22Rv1 (cell line): ENCODE data around the gene IGSF21.

ENCODE experiments used
- H3K27ac ChIP-seq: fragments of 450-650 bp; 2 replicates; pipeline ENCODE4 v1.5.1; 2017
- ZFX ChIP-seq: fragments of 450-650 bp; IDR thresholded peaks from 2 replicates; pipeline ENCODE4 v1.6.1; 2017; ENCODE audit warnings: antibody characterized with exemption, borderline replicate concordance
- TF ChIP-seq, protein P1 (sequence below): fragments of 450-650 bp; IDR thresholded peaks from 2 replicates; pipeline ENCODE4 v1.5.1; 2017; ENCODE audit warnings: mild to moderate bottlenecking

IGSF21 gene

DNA sequence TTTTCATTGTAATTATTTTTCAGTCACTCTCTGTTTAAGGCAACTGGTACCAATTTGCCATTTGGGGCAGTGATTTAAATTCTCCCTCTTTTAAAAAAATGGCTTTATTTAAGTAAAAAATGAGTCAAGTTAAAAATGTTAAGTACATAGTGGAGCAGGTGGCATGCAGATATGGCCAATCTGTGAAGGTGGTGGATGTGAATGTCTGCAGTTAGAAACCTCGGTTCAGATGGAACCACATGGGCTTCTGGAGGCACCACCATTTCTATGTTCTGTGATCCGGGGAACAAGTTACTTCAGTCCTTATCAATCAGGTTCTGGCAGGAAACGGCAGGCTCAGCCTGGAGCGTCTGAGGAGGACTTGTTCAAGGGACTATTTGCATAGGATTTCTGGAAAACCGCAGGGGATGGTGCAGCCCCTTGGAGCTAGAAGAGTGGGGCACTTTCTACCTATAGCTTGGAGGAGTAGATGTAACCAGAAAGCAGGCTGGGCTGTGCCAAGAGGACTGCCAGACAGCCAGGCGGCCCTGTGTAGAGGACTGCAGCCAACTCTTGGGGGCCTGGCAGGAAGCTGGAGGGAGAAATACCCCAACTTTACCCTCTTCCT is 12.3 kb downstream of the IGSF21 start:
- no peak overlapping the region for H3K27ac ChIP-seq
- TF ChIP-seq ZFX, result no peak
- TF ChIP-seq, protein P1, sequence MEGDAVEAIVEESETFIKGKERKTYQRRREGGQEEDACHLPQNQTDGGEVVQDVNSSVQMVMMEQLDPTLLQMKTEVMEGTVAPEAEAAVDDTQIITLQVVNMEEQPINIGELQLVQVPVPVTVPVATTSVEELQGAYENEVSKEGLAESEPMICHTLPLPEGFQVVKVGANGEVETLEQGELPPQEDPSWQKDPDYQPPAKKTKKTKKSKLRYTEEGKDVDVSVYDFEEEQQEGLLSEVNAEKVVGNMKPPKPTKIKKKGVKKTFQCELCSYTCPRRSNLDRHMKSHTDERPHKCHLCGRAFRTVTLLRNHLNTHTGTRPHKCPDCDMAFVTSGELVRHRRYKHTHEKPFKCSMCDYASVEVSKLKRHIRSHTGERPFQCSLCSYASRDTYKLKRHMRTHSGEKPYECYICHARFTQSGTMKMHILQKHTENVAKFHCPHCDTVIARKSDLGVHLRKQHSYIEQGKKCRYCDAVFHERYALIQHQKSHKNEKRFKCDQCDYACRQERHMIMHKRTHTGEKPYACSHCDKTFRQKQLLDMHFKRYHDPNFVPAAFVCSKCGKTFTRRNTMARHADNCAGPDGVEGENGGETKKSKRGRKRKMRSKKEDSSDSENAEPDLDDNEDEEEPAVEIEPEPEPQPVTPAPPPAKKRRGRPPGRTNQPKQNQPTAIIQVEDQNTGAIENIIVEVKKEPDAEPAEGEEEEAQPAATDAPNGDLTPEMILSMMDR, result no peak

DNA sequence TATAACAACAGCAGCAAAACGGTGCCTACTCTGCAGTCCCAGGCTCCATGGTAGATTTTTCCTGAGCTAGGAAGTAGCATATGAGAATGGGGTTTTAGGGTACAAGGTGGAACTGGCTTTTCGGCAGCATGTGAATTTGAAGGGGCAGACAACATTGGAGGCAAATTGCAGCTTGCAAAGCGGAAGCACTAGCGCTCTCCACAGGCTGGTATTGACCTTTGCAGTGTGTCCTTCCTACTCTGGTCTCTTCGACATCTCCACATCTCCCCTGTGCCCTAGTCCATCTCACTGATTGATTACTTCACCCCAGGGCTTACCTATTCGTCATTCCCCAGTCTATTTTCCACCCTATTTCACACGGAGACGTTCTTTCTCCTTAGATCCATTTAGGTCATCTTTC is 13.0 kb downstream of the IGSF21 start:
- TF ChIP-seq, protein P1, result no peak
- no peak for TF ChIP-seq ZFX
- H3K27ac ChIP-seq, result no peak overlapping the region

DNA sequence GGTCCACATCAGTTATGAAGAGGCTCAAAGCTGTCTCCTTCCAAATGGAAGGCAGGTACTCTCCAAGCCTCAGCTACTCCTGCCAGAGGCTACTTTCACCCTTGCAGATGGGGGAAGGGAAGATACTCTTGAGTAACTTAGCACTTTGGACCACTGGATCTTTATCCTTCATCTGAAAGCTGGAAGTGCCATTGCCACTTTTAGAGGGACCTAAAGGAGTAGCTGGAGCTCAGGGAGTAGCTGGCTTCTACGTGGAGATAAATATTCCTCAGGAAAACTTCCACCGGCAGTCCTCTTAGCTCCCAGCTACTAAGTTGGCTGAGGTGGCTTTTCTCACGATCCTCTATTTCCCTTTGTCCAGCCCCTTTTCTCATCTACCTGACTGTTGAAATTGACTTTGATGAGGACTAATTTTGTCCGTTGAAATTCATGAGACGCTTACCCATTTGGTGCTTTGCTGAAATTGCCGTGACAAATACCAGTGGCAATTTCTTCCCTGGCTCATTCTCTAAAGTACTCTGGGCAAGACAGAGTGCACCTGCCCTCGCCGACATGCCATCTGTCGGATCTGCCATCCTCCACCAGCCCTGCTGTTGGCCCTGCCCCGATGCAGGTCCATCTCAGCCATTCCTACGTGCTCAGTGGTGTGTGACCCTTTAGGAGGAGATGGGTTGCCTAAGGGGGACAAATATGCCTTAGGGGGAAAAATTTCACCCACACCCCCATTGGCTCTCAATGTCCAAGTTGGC is 13.6 kb downstream of the IGSF21 start:
- TF ChIP-seq, protein P1, result no peak
- no peak for TF ChIP-seq ZFX
- H3K27ac ChIP-seq, result no peak overlapping the region

DNA sequence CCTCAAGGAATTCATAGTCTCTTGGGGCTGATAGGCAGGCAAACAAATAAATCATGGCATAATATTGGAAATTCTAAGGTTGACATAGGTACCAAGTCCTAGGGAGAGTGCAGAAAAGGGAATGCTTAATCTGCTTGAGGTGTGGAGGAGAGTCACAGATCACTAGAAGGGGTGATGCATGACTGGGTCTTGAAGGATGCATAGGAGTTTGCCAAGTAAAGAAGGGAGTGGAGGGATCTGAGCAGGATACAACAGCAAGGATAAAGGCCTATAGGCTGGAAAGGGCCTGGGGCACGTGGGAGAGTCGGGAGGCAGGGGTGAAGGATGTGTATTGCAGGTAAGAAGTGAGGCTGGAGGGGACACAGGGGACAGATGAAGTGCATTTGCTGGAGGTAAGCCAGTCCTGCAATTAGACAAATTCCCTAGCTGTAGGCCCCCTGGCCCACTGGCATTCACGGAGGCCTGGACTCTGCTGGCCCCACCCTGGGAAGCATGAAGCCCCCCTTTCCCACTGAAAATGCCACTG is 15.9 kb downstream of the IGSF21 start:
- no peak overlapping the region for H3K27ac ChIP-seq
- TF ChIP-seq ZFX, result no peak
- TF ChIP-seq, protein P1, result no peak

DNA sequence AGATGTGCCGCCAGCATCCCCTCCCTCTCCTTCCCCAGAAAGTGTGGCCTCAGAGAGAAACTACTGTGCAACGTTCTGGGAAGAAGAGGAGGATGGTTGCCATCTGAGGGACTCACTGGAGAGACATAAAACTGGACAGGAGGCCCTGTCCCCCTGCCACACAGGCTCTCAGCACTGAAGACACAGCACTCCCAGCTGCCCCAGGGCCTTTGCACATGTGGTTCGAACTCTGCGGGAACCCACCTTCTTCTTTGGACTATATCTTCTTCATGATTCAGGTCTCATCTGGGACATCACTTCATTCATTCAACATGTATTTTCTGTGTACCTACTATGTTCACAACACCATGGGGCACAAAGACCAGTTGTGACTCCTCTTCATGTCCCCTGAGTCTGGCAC is 17.4 kb downstream of the IGSF21 start:
- H3K27ac ChIP-seq, result no peak overlapping the region
- no peak for TF ChIP-seq ZFX
- TF ChIP-seq, protein P1, result no peak

DNA sequence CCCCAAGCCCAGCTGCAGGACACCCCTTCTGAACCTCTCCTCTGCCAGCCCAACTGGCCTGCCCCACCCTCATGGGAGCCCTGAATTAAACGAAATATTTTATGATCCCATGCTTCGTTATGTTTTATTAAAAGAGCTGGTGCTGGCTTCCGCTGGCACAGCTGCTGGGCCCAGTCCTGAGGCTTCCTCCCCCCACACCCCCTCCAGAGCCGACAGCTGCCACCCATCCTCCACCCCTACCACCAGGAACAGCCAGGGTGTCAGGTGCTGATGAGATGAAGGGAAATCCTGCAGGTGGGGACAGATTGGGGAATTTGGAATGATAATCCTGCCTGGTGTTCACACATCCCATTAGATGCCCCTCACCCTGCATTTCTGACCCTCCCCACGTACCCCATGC is 19.0 kb downstream of the IGSF21 start:
- no peak overlapping the region for H3K27ac ChIP-seq
- TF ChIP-seq ZFX, result no peak
- TF ChIP-seq, protein P1, result no peak

DNA sequence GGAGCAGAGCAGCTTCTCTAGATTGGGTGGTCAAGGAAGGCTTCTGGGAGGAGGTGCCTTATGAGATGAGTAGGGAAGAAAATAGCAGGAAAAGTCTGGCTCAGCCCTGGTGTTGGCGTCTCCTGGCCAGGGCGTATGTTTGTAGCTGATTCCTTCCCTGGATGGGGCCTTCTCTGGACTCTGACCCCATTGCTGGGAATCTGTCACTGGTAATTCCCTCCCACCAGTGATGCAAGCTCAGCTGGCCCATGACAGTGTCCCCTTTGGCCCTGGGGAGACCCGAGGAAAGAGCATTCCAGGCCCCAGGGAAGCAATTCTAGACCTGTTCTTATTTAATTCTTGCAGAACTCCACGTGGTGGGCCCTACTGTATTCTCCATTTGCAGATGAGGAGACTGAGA is 20.7 kb downstream of the IGSF21 start:
- H3K27ac ChIP-seq, result no peak overlapping the region
- no peak for TF ChIP-seq ZFX
- TF ChIP-seq, protein P1, result no peak
